H9 (cell line): Measurements from ENCODE around the gene KIF26A. TPM values are rescaled to one million over a fixed set of nuclear protein-coding genes. Genes with fewer than 3 reads are reported as not detected.

Experiments used
- DNase-seq: peaks from one replicate; pipeline ENCODE4 v3.0.0-alpha.2; 2017
- H2AFZ ChIP-seq: one replicate; pipeline ENCODE4 v1.6.1; 2013; ENCODE audit warnings: mild to moderate bottlenecking, low read length, control low read depth, moderate library complexity
- H2AK5ac ChIP-seq: 2 replicates; pipeline ENCODE4 v1.6.1; 2013; ENCODE audit warnings: low read length, control low read depth, mixed read lengths; ENCODE audit not compliant: insufficient read length
- H2BK120ac ChIP-seq: one replicate; pipeline ENCODE4 v1.6.1; 2013; ENCODE audit warnings: low read depth, mild to moderate bottlenecking, low read length, control low read depth, inconsistent platforms; ENCODE audit not compliant: poor library complexity, severe bottlenecking
- H2BK12ac ChIP-seq: 2 replicates; pipeline ENCODE4 v1.6.1; 2013; ENCODE audit warnings: low read length, control low read depth, mixed read lengths, low read depth; ENCODE audit not compliant: insufficient read length
- H2BK15ac ChIP-seq: 2 replicates; pipeline ENCODE4 v1.6.1; 2013; ENCODE audit warnings: low read depth, low read length, control low read depth
- H2BK20ac ChIP-seq: one replicate; pipeline ENCODE4 v1.6.1; 2013; ENCODE audit warnings: low read depth, mild to moderate bottlenecking, low read length, control low read depth, inconsistent platforms; ENCODE audit not compliant: poor library complexity, severe bottlenecking
- H2BK5ac ChIP-seq: 2 replicates; pipeline ENCODE4 v1.6.1; 2013; ENCODE audit warnings: low read length, control low read depth, mixed read lengths; ENCODE audit not compliant: insufficient read length
- H3K14ac ChIP-seq: 2 replicates; pipeline ENCODE4 v1.6.1; 2013; ENCODE audit warnings: low read length, control low read depth; ENCODE audit not compliant: insufficient read depth
- H3K18ac ChIP-seq: 2 replicates; pipeline ENCODE4 v1.6.1; 2013; ENCODE audit warnings: low read depth, mild to moderate bottlenecking, mixed read lengths, low read length, control low read depth; ENCODE audit not compliant: insufficient read length
- H3K23ac ChIP-seq: 2 replicates; pipeline ENCODE4 v1.6.1; 2013; ENCODE audit warnings: low read length, control low read depth, mixed read lengths, low read depth; ENCODE audit not compliant: insufficient read length
- H3K23me2 ChIP-seq: 2 replicates; pipeline ENCODE4 v1.6.1; 2013; ENCODE audit warnings: low read depth, mild to moderate bottlenecking, mixed read lengths, low read length, control low read depth; ENCODE audit not compliant: insufficient read length, poor library complexity, severe bottlenecking
- H3K27ac ChIP-seq: 2 replicates; pipeline ENCODE4 v1.5.1; 2013; ENCODE audit warnings: low read length, control low read depth, mixed read lengths, low read depth; ENCODE audit not compliant: insufficient read length
- H3K27me3 ChIP-seq: 2 replicates; pipeline ENCODE4 v1.6.1; 2013; ENCODE audit warnings: low read length, control low read depth, inconsistent platforms; ENCODE audit not compliant: insufficient read depth
- H3K4ac ChIP-seq: 2 replicates; pipeline ENCODE4 v1.6.1; 2013; ENCODE audit warnings: low read depth, mild to moderate bottlenecking, control low read depth, inconsistent platforms, low read length, moderate library complexity
- H3K4me1 ChIP-seq: 2 replicates; pipeline ENCODE4 v1.6.1; 2013; ENCODE audit warnings: low read length, control low read depth, inconsistent platforms; ENCODE audit not compliant: insufficient read depth
- H3K4me2 ChIP-seq: 2 replicates; pipeline ENCODE4 v1.6.1; 2013; ENCODE audit warnings: low read length, control low read depth, mixed read lengths; ENCODE audit not compliant: insufficient read length, insufficient read depth
- H3K56ac ChIP-seq: 2 replicates; pipeline ENCODE4 v1.6.1; 2013; ENCODE audit warnings: low read depth, mild to moderate bottlenecking, mixed read lengths, low read length, control low read depth; ENCODE audit not compliant: insufficient read length
- H3K79me1 ChIP-seq: 2 replicates; pipeline ENCODE4 v1.6.1; 2013; ENCODE audit warnings: low read depth, mild to moderate bottlenecking, moderate library complexity, low read length, control low read depth, inconsistent platforms; ENCODE audit not compliant: insufficient read depth, poor library complexity, severe bottlenecking
- H3K79me2 ChIP-seq: 2 replicates; pipeline ENCODE4 v1.6.1; 2013; ENCODE audit warnings: low read length, control low read depth, inconsistent platforms; ENCODE audit not compliant: insufficient read depth
- H3K9ac ChIP-seq: 2 replicates; pipeline ENCODE4 v1.6.1; 2013; ENCODE audit warnings: low read length, control low read depth, mixed read lengths; ENCODE audit not compliant: insufficient read length; ENCODE audit errors: extremely low read depth
- H3K9me3 ChIP-seq: one replicate; pipeline ENCODE4 v1.6.1; 2013; ENCODE audit warnings: low read depth, low read length, inconsistent platforms; ENCODE audit not compliant: control insufficient read depth
- H3T11ph ChIP-seq: one replicate; pipeline ENCODE4 v1.6.1; 2013; ENCODE audit warnings: mild to moderate bottlenecking, low read length, control low read depth, inconsistent platforms
- H4K20me1 ChIP-seq: one replicate; pipeline ENCODE4 v1.6.1; 2013; ENCODE audit not compliant: control insufficient read depth, insufficient read length, insufficient read depth
- H4K5ac ChIP-seq: 2 replicates; pipeline ENCODE4 v1.6.1; 2013; ENCODE audit warnings: low read depth, mild to moderate bottlenecking, mixed read lengths, low read length, control low read depth; ENCODE audit not compliant: insufficient read length
- H4K8ac ChIP-seq: replicated peaks from 2 replicates; pipeline ENCODE4 v1.6.1; 2013; ENCODE audit warnings: low read length, control low read depth, mixed read lengths, low read depth; ENCODE audit not compliant: insufficient read length
- H4K91ac ChIP-seq: 2 replicates; pipeline ENCODE4 v1.6.1; 2013; ENCODE audit warnings: low read depth, mild to moderate bottlenecking, moderate library complexity, mixed read lengths, low read length, control low read depth; ENCODE audit not compliant: insufficient read length
- H3K27ac Mint-ChIP-seq, 3 experiments: 2 replicates in 2 of 3; 3 replicates in 1 of 3; pipeline ENCODE4 v1.8.0; 2020 to 2021; ENCODE audit warnings: mixed read lengths in 3 of 3, mild to moderate bottlenecking in 1 of 3, moderate library complexity in 1 of 3
- H3K27me3 Mint-ChIP-seq: 2 replicates; pipeline ENCODE4 v1.8.0; 2021; ENCODE audit warnings: low read depth, mild to moderate bottlenecking, moderate library complexity, mixed read lengths
- H3K36me3 Mint-ChIP-seq, 3 experiments: 2 replicates in 2 of 3; 3 replicates in 1 of 3; pipeline ENCODE4 v1.8.0; 2020 to 2021; ENCODE audit warnings: low read depth in 3 of 3, mixed read lengths in 3 of 3; ENCODE audit not compliant: insufficient read depth in 1 of 3
- H3K4me1 Mint-ChIP-seq, 2 experiments: 2 replicates each; pipeline ENCODE4 v1.8.0; 2020; ENCODE audit warnings: mixed read lengths in 2 of 2
- H3K4me3 Mint-ChIP-seq, 2 experiments: 2 replicates in 1 of 2; 3 replicates in 1 of 2; pipeline ENCODE4 v1.8.0; 2020 to 2021; ENCODE audit warnings: mild to moderate bottlenecking in 2 of 2, mixed read lengths in 2 of 2, moderate library complexity in 1 of 2
- H3K9me3 Mint-ChIP-seq, 2 experiments: 2 replicates in 1 of 2; 3 replicates in 1 of 2; pipeline ENCODE4 v1.8.0; 2020; ENCODE audit warnings: mild to moderate bottlenecking in 2 of 2, mixed read lengths in 2 of 2, moderate library complexity in 1 of 2
- CTCF ChIP-seq: fragments of 200-600 bp; sonication (generic); conservative IDR thresholded peaks from 3 replicates; pipeline ENCODE4 v1.8.0; 2021; ENCODE audit warnings: antibody characterized with exemption, mild to moderate bottlenecking
- WGBS: extraction: QIAGEN DNeasy Blood & Tissue Kit; methylation state at CpG from one replicate; pipeline ENCODE4 v1.1.7; 2013; ENCODE audit warnings: missing lambda C conversion rate, low lambda C conversion rate, mixed read lengths; ENCODE audit not compliant: insufficient read length; ENCODE audit errors: extremely low coverage; 5-methylcytosine and 5-hydroxymethylcytosine counted together
- total RNA-seq: library from RNA; stranded (reverse); gene quantifications from 2 replicates; pipeline ENCODE4 v1.2.1, GENCODE V29; 2021

KIF26A gene
- total RNA-seq, 1 experiment from 2014 or later: 44.2 TPM

DNA sequence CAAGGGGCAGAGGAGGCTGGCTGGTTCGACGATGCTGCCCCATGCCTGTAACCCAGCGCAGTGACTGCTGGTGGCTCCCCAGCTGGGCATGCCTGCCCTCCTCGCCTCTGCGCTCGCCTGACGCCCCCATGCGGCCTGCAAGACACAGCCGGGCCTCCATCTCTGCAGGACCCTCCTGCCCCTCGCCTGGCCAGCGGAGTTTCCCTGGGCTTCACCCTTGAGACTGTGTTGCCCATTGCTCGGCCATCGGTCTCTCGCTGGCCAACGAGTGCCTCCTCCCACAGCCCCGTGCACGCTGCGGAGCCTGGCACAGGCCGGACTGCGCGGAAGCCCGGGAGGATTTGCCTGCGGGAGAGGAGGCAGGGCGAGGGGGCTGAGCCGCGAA, 35.3 kb upstream of the KIF26A start:
- Histone ChIP-seq H2BK15ac (no peak overlapping the region), H2AFZ (no peak overlapping the region), H3T11ph (no peak overlapping the region), H4K5ac (no peak overlapping the region), H3K4me1 (no peaks in the 10 kb centered on the region), H3K23ac (no peak overlapping the region), H3K18ac (no peak overlapping the region), H3K27ac (no peak overlapping the region), H3K79me1 (no peaks in the 10 kb centered on the region), H2BK20ac (no peak overlapping the region), H2BK5ac (no peak overlapping the region), H4K8ac (no peak overlapping the region), H3K4ac (no peak overlapping the region), H2BK120ac (no peak overlapping the region), H3K23me2 (no peaks in the 10 kb centered on the region), H3K14ac (no peak overlapping the region; the same call in 1 of the 2 replicates), H3K79me2 (no peaks in the 10 kb centered on the region), H3K9me3 (no peaks in the 10 kb centered on the region), H4K20me1 (no peaks in the 10 kb centered on the region), H2AK5ac (no peak overlapping the region), H3K4me2 (no peak overlapping the region), H3K56ac (no peak overlapping the region), H2BK12ac (no peak overlapping the region), H4K91ac (no peak overlapping the region), H3K27me3 (no peaks in the 10 kb centered on the region), H3K9ac (no peak overlapping the region)
- H3K27me3 Mint-ChIP-seq: peaks cover 2% of the 10 kb centered on the region; the same call in 1 of the 2 replicates
- no peak overlapping the region for H3K27ac Mint-ChIP-seq
- TF ChIP-seq CTCF: peak; percentile 30; the same call in 1 of the 3 replicates
- H3K36me3 Mint-ChIP-seq: no peaks in the 10 kb centered on the region
- WGBS: no CpG with 5 or more reads among the region's 26 CpGs
- peak; percentile 62 for DNase-seq
- no peak overlapping the region for H3K4me3 Mint-ChIP-seq
- H3K9me3 Mint-ChIP-seq: no peaks in the 10 kb centered on the region
- 0 out of 4 replicates have a peak, but pooled peaks cover 0 to 3% of the 10 kb centered on the region in 2 experiments for H3K4me1 Mint-ChIP-seq
